C4-2B (cell line): ENCODE results near the gene MYLK.

Experiments used
- H3K27ac ChIP-seq: fragments of 450-650 bp; 2 replicates; pipeline ENCODE4 v1.5.1; 2017
- CTCF ChIP-seq: fragments of 450-650 bp; conservative IDR thresholded peaks from 2 replicates; pipeline ENCODE4 v1.5.1; 2017; ENCODE audit warnings: mild to moderate bottlenecking
- ZFX ChIP-seq: fragments of 450-650 bp; IDR thresholded peaks from 2 replicates; pipeline ENCODE4 v1.6.1; 2017

Gene MYLK

GRCh38 chr3:123728991-123729390, 155.1 kb downstream of the MYLK start:
- no peak for TF ChIP-seq ZFX
- TF ChIP-seq CTCF = no peak
- no peak overlapping the region for H3K27ac ChIP-seq

GRCh38 chr3:123728014-123728413, 156.1 kb downstream of the MYLK start:
- TF ChIP-seq CTCF = no peak
- no peak for TF ChIP-seq ZFX
- H3K27ac ChIP-seq = no peak overlapping the region

- no peak overlapping the region for H3K27ac ChIP-seq
- no peak for TF ChIP-seq CTCF
- TF ChIP-seq ZFX = no peak
Measured at GRCh38 chr3:123725652-123726400, 158.3 kb downstream of the MYLK start.

GRCh38 chr3:123724306-123724705, 159.8 kb downstream of the MYLK start:
- TF ChIP-seq ZFX (no peak), CTCF (no peak)
- H3K27ac ChIP-seq = no peak overlapping the region

- TF ChIP-seq CTCF (peak; percentile 97), ZFX (no peak)
- no peak overlapping the region for H3K27ac ChIP-seq
Measured at GRCh38 chr3:123723522-123724168, 160.5 kb downstream of the MYLK start.

GRCh38 chr3:123723070-123723469, 161.1 kb downstream of the MYLK start:
- no peak for TF ChIP-seq ZFX
- TF ChIP-seq CTCF = no peak

GRCh38 chr3:123722456-123722855, 161.7 kb downstream of the MYLK start:
- H3K27ac ChIP-seq = no peak overlapping the region
- TF ChIP-seq ZFX (no peak), CTCF (no peak)

More at GRCh38 chr3:123723070-123723469, 161.1 kb downstream of the MYLK start:
- H3K27ac ChIP-seq = no peak overlapping the region
